ENCODE data around the gene FOSL1.

Gene FOSL1

DNA sequence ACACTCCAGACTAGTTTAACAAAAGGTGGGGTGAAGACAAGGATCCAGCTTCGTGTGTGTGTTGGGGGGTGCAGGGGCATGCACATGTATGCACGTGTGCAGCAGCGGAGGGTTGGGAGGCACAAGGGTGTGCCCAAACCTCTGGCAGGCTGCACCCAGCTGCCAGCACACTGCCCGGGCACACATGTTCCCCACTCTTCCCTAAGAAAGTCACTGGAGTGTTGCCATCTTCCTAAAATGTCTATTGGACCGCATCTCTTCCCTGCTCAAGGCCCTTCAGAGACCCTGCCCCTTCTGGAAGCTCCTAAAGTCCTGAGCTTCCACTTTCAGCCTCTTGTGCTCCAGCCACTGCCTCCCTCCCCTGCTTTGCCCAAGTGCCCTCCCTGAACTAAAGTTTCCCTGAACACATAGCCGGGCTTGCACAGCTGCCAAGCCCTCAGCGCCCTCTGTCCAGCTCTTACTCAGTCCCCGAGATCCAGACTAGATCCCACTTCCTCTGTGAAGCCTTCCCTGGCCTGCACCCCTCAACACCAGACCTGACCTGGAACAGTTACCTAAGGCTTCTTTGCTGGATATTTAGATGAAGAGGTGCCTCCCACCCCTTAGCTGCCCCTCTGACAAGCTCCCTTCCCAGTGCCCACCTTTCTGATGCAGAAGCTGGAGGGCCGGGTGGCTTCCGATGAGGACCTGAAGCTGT, 48.2 kb downstream of the FOSL1 start:
- Histone ChIP-seq H3K4me1 (ENCODE audit: insufficient read depth, low read length, severe bottlenecking) (peaks cover 8% of the 10 kb centered on the region), H3K9me2 (ENCODE audit: low read depth, low read length) (no peaks in the 10 kb centered on the region), H3K4me2 (ENCODE audit: low read length) (no peak overlapping the region), H3K27ac (ENCODE audit: low read depth, low read length, poor library complexity, severe bottlenecking) (no peak overlapping the region), H3K9me3 (ENCODE audit: low read length) (no peaks in the 10 kb centered on the region), H3K36me3 (ENCODE audit: insufficient read depth, low read length) (peaks cover 61% of the 10 kb centered on the region), H3K27me3 (ENCODE audit: insufficient read depth, low read length) (no peaks in the 10 kb centered on the region), H3F3A (ENCODE audit: insufficient read depth, low read length) (no peaks in the 10 kb centered on the region), H3K9ac (ENCODE audit: low read length) (no peak overlapping the region), H3K79me2 (ENCODE audit: insufficient read depth, low read length) (peaks cover 11% of the 10 kb centered on the region), H4K20me1 (ENCODE audit: insufficient read depth, low read length) (peaks cover 5% of the 10 kb centered on the region; the same call in 1 of the 2 replicates), H2AFZ (ENCODE audit: low read length) (no peak overlapping the region), H3K4me3 (ENCODE audit: low read depth, low read length, poor library complexity, severe bottlenecking) (no peak overlapping the region)
- TF ChIP-seq, protein P1, sequence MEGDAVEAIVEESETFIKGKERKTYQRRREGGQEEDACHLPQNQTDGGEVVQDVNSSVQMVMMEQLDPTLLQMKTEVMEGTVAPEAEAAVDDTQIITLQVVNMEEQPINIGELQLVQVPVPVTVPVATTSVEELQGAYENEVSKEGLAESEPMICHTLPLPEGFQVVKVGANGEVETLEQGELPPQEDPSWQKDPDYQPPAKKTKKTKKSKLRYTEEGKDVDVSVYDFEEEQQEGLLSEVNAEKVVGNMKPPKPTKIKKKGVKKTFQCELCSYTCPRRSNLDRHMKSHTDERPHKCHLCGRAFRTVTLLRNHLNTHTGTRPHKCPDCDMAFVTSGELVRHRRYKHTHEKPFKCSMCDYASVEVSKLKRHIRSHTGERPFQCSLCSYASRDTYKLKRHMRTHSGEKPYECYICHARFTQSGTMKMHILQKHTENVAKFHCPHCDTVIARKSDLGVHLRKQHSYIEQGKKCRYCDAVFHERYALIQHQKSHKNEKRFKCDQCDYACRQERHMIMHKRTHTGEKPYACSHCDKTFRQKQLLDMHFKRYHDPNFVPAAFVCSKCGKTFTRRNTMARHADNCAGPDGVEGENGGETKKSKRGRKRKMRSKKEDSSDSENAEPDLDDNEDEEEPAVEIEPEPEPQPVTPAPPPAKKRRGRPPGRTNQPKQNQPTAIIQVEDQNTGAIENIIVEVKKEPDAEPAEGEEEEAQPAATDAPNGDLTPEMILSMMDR (IDR thresholded peaks at IDR 0.05; ENCODE audit: low read length), result no peak
- no peak for TF ChIP-seq EZH2 (IDR thresholded peaks at IDR 0.05; ENCODE audit: borderline replicate concordance, low read length)

DNA sequence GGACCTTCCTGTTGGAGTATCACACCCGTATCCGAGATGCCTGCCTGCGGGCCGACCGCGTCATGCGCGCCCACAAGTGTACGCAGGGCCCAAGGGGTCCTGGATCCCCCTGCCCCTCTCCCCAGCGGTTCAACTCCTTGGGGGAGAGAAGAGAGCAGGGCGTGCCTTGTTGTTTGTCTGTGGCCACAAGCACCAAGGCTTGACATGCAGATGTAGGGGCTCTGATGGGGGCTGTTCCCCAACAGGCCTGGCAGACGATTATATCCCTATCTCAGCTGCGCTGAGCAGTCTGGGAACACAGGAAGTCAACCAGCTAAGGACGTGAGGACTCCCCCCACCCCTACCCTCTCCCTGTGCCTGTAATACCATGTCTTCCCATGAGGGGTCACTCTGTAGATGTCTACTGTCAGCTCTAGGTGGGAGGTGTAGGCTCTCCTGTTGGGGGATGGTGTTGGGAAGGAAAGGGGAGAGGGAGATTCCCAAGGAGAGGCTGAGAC, 49.1 kb downstream of the FOSL1 start:
- Histone ChIP-seq H3K4me1 (ENCODE audit: insufficient read depth, low read length, severe bottlenecking) (peaks cover 1% of the 10 kb centered on the region), H3F3A (ENCODE audit: insufficient read depth, low read length) (no peaks in the 10 kb centered on the region), H3K27ac (ENCODE audit: low read depth, low read length, poor library complexity, severe bottlenecking) (no peak overlapping the region)

DNA sequence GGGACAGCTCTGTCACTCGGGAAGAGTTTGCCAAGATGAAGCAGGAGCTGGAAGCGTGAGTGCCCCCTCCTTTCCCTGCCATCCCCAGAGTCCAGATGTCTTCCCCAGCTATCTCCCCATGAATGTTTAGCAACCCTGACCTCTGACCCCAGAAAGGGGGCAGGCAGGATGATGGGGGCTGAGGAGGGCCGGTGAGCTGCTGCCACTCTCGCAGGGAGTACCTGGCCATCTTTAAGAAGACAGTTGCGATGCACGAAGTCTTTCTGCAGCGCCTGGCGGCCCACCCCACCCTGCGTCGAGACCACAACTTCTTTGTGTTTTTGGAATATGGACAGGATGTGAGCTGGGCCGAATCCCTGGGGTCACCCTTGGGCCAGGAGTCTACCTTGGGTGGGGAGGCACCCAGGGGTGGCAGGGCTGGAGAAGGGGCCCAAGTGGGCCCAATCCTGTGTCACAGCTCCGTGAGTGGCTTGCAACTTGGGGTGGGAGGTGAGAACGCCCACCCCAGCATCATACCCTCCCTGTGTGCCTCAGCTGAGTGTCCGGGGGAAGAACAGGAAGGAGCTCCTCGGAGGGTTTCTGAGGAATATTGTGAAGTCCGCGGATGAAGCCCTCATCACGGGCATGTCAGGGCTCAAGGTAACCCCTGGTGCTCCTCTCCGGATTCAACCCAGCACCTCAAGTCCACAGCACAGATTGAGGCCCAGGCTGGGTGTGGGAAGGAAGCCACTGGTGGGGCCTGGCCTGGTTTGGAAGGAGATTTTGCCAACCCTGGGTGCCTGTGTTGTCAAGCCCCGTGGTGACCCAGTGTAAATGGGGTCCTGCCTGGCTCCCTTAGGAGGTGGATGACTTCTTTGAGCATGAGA, 49.7 kb downstream of the FOSL1 start:
- Histone ChIP-seq H3K9me2 (ENCODE audit: low read depth, low read length) (no peaks in the 10 kb centered on the region), H2AFZ (ENCODE audit: low read length) (no peak overlapping the region), H3K36me3 (ENCODE audit: insufficient read depth, low read length) (peaks cover 46% of the 10 kb centered on the region), H3K27ac (ENCODE audit: low read depth, low read length, poor library complexity, severe bottlenecking) (no peak overlapping the region), H3K27me3 (ENCODE audit: insufficient read depth, low read length) (no peaks in the 10 kb centered on the region), H3F3A (ENCODE audit: insufficient read depth, low read length) (no peaks in the 10 kb centered on the region), H3K9me3 (ENCODE audit: low read length) (no peaks in the 10 kb centered on the region), H3K4me3 (ENCODE audit: low read depth, low read length, poor library complexity, severe bottlenecking) (no peak overlapping the region), H3K79me2 (ENCODE audit: insufficient read depth, low read length) (no peaks in the 10 kb centered on the region), H3K4me2 (ENCODE audit: low read length) (no peak overlapping the region), H3K4me1 (ENCODE audit: insufficient read depth, low read length, severe bottlenecking) (no peaks in the 10 kb centered on the region), H4K20me1 (ENCODE audit: insufficient read depth, low read length) (no peaks in the 10 kb centered on the region; the same call in 1 of the 2 replicates), H3K9ac (ENCODE audit: low read length) (no peak overlapping the region)
- TF ChIP-seq EZH2 (IDR thresholded peaks at IDR 0.05; ENCODE audit: borderline replicate concordance, low read length), result no peak
- TF ChIP-seq, protein P1 (IDR thresholded peaks at IDR 0.05; ENCODE audit: low read length), result no peak

More for the DNA sequence above, 49.1 kb downstream of the FOSL1 start:
- Histone ChIP-seq H4K20me1 (ENCODE audit: insufficient read depth, low read length) (no peaks in the 10 kb centered on the region; the same call in 1 of the 2 replicates), H3K9me3 (ENCODE audit: low read length) (no peaks in the 10 kb centered on the region), H3K27me3 (ENCODE audit: insufficient read depth, low read length) (no peaks in the 10 kb centered on the region), H2AFZ (ENCODE audit: low read length) (no peak overlapping the region), H3K4me2 (ENCODE audit: low read length) (no peak overlapping the region), H3K36me3 (ENCODE audit: insufficient read depth, low read length) (peaks cover 52% of the 10 kb centered on the region), H3K9ac (ENCODE audit: low read length) (no peak overlapping the region), H3K79me2 (ENCODE audit: insufficient read depth, low read length) (peaks cover 3% of the 10 kb centered on the region), H3K9me2 (ENCODE audit: low read depth, low read length) (no peaks in the 10 kb centered on the region), H3K4me3 (ENCODE audit: low read depth, low read length, poor library complexity, severe bottlenecking) (no peak overlapping the region)
- TF ChIP-seq, protein P1 (IDR thresholded peaks at IDR 0.05; ENCODE audit: low read length), result peak; percentile 66
- TF ChIP-seq EZH2 (IDR thresholded peaks at IDR 0.05; ENCODE audit: borderline replicate concordance, low read length), result no peak
